Breast epithelium (tissue), 3 donors: Measurements from ENCODE around the gene RFC2.

Source experiments
- CTCF ChIP-seq, 3 donors: fragments of 450-650 bp; IDR thresholded peaks; one replicate each; pipeline ENCODE4 v1.5.1; 2016 to 2017; ENCODE audit warnings: antibody characterized with exemption in 3 of 3, mild to moderate bottlenecking in 3 of 3, moderate library complexity in 3 of 3
- POLR2A ChIP-seq: fragments of 450-650 bp; IDR thresholded peaks from one replicate; pipeline ENCODE4 v1.6.1; 2016; ENCODE audit warnings: antibody characterized with exemption, mild to moderate bottlenecking, moderate library complexity

DNA sequence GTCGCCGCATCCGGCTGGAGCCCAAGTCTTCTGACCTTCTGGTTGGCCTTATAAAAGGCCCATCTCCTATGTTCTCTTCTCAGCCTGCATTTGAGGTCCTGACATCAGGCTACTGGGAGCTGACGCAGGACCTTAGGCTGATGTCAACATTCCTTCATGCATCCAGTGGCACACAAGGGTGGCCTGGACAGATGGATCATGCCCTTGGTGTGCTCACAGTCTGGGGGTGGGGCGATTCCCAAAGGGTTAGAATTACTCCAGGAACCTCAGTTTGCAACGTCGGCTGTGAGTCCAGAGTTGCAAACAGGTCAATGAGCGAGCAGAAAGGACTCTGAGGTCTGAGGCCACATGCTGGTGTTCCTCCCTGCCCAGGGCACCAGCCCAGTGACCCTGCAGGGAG, 26.8 kb upstream of the RFC2 start:
- TF ChIP-seq POLR2A (no peak), CTCF (IDR thresholded peaks at IDR 0.05) (no peak)
